Ramos (cell line): ENCODE data around the gene RC3H1.
"Not testable (repeated sequence)": the region's sequence is repeated elsewhere in the genome, so short reads cannot be mapped to it uniquely, and the experiment has no call there.

Experiments
- in situ Hi-C: fragments of 300-500 bp; cut with MboI; formaldehyde crosslinking; loops from one replicate; pipeline ENCODE4 v1.14.3; 2022; ENCODE audit warnings: low sequenced_read_pairs; ENCODE audit not compliant: unreplicated experiment

The RC3H1 gene

DNA sequence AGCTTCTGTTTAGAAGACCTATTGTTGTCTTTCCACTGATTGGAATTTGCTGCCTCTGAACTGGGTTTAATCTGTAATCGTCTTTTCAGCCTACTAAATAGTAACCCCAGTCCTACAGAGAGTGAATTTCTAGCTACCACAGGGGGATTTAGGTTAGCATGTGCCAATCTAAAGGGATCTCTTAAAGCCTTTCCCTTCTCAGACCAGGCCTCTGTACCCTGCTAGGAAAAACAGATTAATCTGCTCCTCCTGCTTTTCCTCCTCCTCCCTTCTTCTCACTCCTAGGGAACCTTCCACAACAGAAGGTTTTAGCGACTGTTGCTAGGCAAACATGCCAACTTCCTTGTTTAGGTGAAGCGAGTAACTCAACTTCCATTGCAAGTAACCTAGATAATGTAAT is 1.3 kb upstream of the RC3H1 start:
- in situ Hi-C loops, result no loop called here

- in situ Hi-C loops, result no loop called here
Observed at GRCh38 chr1:174022976-174023277, 770 bp upstream of the RC3H1 start.

DNA sequence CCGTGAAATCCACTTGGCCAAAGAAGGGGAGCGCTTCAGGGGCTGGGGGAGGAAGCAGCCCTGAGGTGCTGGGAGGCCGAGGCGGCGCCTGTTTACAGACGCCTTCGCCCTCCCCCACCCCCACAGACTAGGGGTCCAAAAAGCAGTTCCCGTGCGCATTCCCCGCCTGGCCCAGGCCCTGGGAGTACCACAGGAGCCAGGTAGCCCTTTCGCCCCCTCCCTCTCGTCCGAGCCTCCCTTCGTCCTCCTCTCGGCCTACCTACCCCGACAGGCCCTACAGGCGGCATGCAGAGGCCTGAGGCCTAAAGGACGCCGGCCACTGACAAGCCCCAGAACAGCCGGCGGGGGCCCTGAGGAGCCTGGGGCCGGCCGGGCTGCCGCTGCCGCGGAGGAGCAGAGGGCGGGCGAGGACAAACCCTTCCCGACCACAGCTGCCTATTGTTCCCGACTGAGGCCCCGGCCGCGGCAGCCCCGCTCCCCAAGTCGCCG is 522 bp downstream of the RC3H1 start:
- in situ Hi-C loops, result no loop called here

DNA sequence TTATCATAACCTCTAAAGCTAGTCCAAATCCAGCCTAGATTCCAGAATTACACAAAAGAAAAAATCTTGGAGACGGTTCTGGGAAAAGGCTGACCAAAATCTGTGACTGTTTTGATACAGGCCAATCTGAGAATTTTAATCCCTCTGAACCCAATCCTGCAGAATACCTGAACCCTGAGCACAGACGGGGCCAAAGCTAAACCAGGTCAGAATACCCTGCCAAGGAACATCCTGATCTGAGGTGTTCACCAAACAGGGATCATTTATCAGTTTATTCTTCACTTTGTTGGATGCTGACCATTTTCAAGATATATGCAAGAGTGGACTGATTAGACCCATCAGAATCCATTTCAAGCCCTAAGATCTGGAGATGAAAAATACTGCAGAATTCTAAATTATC is 3.6 kb downstream of the RC3H1 start:
- in situ Hi-C loops, result no loop called here

DNA sequence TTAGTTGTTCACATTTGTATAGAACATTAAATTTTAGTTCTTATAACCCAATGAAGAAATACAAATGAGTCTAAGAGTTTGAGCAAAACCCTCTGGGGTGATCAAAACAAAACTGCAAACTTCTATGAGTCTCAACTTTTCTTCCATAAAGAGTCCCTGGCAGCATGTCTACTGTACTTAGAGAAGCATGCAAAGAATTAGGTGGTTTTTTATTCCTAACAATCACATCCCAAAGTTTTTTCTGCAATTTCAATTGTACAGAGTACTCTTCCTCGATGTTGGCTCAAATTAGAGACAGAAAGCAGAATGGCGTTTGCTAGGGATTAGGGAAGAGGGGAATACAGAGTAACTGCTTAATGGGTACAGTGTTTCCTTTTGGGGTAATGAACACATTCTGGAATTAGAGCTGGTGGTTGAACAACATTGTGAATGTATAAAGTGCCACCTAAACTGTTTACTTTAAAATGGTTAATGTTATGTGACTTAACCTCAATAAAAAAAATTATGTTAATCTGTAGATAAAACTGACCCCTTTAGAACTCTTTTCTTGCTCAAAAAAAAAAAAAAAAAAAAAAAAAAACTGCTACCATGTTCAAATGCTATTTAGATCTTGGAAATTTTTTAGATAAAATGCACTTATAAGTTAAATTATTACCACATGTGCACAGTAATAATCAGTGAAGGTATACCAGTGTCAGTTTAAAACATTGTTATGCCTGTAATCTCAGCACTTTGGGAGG is 4.8 kb downstream of the RC3H1 start:
- in situ Hi-C loops, result no loop called here

GRCh38 chr1:174013864-174014418 is 8.2 kb downstream of the RC3H1 start:
- in situ Hi-C loops, result no loop called here

DNA sequence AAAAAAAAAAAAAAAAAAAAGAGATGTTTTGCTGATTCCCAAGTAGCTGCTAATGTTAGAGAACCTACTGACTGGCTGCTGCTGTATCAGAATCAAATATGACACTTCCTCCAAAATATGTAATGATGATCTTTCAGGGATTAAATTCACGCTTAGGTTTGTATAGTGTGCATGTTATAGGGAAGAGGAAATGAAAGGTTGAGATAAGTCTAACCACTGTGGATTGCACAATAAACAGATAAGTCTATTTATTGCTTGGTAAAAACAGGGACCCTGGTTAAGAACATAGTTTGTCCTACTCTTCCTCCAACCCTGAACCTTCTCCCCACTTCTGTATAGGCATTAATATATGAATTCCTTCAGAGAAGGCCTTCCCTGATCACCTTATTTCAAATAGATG is 13.2 kb downstream of the RC3H1 start:
- in situ Hi-C loops, result no loop called here

DNA sequence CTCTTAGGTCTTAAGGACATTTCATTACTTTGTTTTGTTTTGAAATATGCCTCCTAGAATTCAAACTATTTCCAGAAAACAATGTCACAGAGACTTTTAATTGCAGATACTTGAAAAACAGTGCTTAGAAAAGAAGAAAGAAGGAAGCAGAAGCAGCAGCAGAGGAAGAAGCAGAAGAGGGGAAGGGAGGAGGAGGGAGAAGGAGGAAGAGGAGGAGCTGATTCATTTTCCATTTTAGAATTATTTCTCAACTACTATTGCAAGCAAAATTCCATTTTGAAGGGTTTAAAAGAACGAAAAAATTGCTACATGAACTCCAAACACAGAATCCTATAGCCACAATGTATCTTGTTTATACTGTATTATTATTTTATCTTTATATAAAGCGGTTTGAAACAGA is 13.9 kb downstream of the RC3H1 start:
- in situ Hi-C loops, result no loop called here

GRCh38 chr1:174007851-174008250 is 14.3 kb downstream of the RC3H1 start:
- in situ Hi-C loops, result no loop called here

DNA sequence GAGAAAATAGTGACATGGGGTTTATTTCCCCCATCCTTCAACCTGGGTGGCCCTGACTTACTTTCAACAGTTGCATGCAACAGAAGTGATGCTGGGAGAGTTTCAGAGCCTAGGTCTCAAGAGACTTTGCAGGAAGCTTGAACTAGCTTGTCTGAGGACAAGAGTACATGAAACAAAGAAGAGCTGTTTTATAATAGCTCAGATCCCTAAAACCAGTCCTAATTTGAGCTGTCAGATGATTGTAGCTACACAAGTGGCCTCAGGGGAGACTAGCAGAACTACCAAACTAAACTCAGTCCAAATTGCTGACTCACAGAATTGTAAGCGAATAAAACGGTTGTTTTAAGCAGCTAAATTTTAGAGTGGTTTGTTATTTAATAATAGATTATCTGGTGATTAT is 17.1 kb downstream of the RC3H1 start:
- in situ Hi-C loops, result no loop called here

DNA sequence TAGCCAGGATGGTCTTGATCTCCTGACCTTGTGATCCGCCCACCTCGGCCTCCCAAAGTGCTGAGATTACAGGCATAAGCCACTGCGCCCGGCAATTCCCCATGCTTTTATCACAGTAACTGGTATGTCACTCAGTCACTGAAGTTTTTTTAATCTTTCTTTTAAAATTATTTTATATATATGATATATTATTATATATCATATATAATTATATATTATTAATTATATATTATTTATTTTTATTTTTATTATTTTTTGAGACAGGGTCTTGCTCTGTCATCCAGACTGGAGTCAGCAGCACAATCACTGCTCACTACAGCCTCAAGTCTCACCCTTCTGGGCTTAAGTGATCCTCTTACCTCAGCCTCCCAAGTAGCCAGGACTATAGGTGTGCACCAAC is 18.3 kb downstream of the RC3H1 start:
- in situ Hi-C loops, result no loop called here

DNA sequence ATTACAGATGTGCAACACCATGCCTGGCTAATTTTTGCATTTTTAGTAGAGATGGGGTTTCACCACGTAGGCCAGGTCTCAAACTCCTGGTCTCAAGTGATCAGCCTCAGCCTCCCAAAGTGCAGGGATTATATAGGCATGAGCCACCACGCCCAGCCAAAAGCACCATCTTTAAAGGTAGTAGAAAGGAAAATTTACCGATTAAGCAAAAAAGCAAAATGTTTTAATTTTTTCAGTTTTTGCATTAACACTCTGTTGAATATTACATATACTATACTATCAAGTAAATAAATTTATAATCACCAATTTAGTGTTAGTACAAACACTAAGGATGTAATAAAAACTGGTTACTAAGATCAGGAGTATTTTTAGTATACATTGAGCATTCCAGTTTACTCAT is 20.6 kb downstream of the RC3H1 start:
- in situ Hi-C loops, result no loop called here

DNA sequence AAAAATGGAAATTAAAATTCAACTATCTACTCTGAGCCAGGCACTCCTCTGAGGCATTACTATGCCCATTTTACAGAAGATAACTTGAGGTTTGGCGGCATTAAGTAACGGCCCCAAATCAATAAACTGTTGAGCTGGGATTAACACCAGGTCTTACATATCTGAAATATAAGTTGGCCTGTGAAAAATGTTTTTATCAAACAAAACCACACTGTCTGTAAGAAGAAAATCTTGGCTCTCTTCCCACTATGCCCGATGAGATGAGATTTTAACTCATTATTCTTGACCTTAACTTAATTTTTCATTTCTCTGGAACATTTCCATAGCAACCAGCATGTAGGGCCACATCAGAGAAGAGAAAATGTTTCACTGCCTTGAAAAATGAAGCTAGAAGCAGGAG is 21.8 kb downstream of the RC3H1 start:
- in situ Hi-C loops, result no loop called here

DNA sequence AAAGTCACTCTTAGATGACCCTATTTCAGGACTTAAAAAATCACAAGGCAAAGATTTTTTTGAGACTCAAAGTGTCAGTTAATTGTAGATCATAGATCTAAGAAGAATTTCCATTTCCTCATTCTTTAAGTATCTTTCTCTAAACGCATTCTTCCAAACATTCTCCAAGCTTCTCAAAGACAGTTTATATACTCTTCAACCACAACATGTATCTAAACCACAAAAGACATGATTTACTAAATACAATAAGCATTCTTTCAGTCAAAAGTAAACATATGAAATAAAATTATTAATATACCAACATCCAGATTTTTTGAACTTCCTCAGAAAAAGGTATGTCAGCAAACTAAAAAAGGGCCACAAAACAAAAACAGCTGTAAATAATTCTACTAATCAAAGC is 24.4 kb downstream of the RC3H1 start:
- in situ Hi-C loops, result no loop called here

DNA sequence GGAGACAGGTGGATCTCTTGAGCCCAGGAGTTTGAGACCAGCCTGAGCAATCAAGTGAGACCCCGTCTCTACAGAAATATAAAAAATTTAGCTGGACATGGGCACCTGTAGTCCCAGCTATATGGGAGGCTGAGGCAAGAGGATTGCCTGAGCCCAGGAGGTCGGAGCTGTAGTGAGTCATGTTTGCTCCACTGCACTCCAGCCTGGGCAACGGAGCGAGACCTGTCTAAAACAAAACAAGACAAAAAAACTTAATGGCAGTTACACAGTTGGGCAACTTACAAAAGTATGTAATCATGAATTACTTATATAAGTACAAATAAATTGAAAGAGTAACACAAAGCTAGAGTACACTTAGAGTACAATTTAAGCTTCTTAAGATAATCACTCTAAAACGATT is 25.2 kb downstream of the RC3H1 start:
- in situ Hi-C loops, result no loop called here

DNA sequence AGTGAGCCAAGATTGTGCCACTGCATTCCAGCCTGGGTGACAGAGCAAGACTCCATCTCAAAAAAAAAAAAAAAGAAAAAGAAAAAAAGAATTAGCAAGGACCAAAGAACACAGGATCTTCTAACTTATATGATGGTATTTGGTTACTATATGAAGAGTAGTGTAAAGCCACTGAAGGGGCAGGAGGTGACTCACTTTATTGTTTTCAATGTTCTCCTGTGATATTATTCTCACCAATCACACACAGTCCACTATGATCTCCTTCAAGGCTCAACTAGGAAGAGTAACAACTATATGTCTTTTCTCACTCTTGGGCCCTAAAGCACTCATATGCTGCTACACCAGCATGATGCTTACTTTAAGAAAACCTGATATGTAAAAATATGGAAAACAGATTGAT is 26.7 kb downstream of the RC3H1 start:
- in situ Hi-C loops, result no loop called here

GRCh38 chr1:173993948-173994347 is 28.2 kb downstream of the RC3H1 start:
- in situ Hi-C loops, result not testable (repeated sequence)

- in situ Hi-C loops, result no loop called here
Observed at GRCh38 chr1:173988068-173988467, 34.1 kb downstream of the RC3H1 start.

DNA sequence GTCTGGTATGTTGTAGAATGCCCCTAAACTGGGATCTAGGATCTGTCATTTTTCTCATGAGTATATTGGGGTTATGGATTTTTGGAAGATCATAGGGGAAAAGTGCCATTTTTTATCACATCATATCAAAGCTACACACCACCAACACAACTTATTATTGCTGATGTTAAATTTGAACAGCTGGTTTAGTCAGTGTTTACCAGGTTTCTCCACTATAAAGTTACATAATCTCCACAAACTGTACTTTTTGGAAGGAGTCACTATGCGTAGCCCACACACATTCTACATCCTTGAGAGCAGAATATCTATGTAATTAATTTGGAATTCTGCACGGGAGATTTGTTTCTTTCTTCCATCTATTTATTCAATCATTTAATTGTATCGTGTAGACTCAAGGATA is 35.2 kb downstream of the RC3H1 start:
- in situ Hi-C loops, result no loop called here

GRCh38 chr1:173970252-173970651 is 51.9 kb downstream of the RC3H1 start:
- in situ Hi-C loops, result no loop called here

- in situ Hi-C loops, result not testable (repeated sequence)
Observed at GRCh38 chr1:173965896-173966295, 56.3 kb downstream of the RC3H1 start.

DNA sequence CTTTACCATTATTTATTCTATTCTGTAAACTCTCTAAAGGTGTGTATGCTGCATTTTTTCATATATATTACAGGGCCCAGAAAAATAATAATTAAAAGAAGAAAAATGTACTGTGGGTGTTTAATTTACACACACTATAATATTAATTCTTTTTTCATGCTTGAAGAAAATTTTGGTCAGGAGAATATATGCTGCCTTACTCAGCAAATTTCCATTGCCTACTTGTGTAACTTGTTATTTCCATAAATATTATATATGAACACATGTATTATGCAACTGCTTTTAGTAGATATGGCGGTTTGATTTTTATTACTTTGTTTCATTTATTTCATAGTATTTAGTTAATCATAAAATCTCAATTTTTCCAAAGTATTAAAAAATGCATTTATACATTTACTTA is 58.7 kb downstream of the RC3H1 start:
- in situ Hi-C loops, result no loop called here
